ENCODE data around the gene SLC2A6. TPM values are rescaled to one million over a fixed set of nuclear protein-coding genes. Genes with fewer than 3 reads are reported as not detected.

Gene SLC2A6
- polyA plus RNA-seq, 1 donor (not counting 4 experiments of a cell fraction or from before 2014, with no cell fraction given) = 15.9 TPM

GRCh38 chr9:133456409-133456808 lies 22.5 kb downstream of the SLC2A6 start:
- Histone ChIP-seq H3K4me1 (ENCODE audit: control insufficient read depth, extremely low read depth, insufficient read depth, low read length) (peaks cover 5% of the 10 kb centered on the region), H3K4me3 (ENCODE audit: control insufficient read depth in 2 of 3, extremely low read depth in 1 of 3, insufficient read depth in 2 of 3, low read depth in 1 of 3, low read length in 3 of 3) (no peak overlapping the region), H3K9ac (ENCODE audit: control insufficient read depth, extremely low read depth, insufficient read depth, low read length) (no peak overlapping the region), H2AFZ (ENCODE audit: control insufficient read depth, low read length) (no peak overlapping the region), H3K4me2 (ENCODE audit: control insufficient read depth, extremely low read depth, insufficient read depth, low read depth, low read length) (no peak overlapping the region), H3K79me2 (ENCODE audit: control insufficient read depth, insufficient read depth, low read length) (no peaks in the 10 kb centered on the region), H3K36me3 (ENCODE audit: control insufficient read depth in 2 of 2, extremely low read depth in 1 of 2, insufficient read depth in 2 of 2, low read length in 2 of 2) (no peaks in the 10 kb centered on the region), H3K9me3 (ENCODE audit: control insufficient read depth, low read depth, low read length) (no peaks in the 10 kb centered on the region), H3K9me1 (ENCODE audit: control insufficient read depth, extremely low read depth, insufficient read depth, low read length) (peaks cover 4% of the 10 kb centered on the region), H3K27ac (ENCODE audit: control insufficient read depth, insufficient read depth, low read length) (no peak overlapping the region), H3K27me3 (ENCODE audit: control insufficient read depth, extremely low read depth, insufficient read depth, low read length) (peaks cover 7% of the 10 kb centered on the region), H4K20me1 (ENCODE audit: control insufficient read depth, extremely low read depth, insufficient read depth, low read length) (no peaks in the 10 kb centered on the region)
- DNase-seq (ENCODE audit: low read depth, low spot score) = no peak
- dilution Hi-C loops (cut with MboI; ENCODE audit: extremely low pct_ligation_motif_present, low sequenced_read_pairs) = no loop called here
- no peak for FAIRE-seq
- TF ChIP-seq EZH2 (IDR thresholded peaks at IDR 0.05; ENCODE audit: low read length) (no peak), CTCF (optimal IDR thresholded peaks at IDR 0.05 in 1 of 3, IDR thresholded peaks at IDR 0.05 in 1 of 3, conservative IDR thresholded peaks at IDR 0.05 in 1 of 3; ENCODE audit: extremely low read depth in 1 of 3, insufficient read depth in 2 of 3, low read length in 3 of 3) (peak in 1 of 3 experiments; percentile 28)

GRCh38 chr9:133455936-133456335 lies 23.0 kb downstream of the SLC2A6 start:
- Histone ChIP-seq H3K4me3 (ENCODE audit: control insufficient read depth in 2 of 3, extremely low read depth in 1 of 3, insufficient read depth in 2 of 3, low read depth in 1 of 3, low read length in 3 of 3) (no peak overlapping the region), H3K27me3 (ENCODE audit: control insufficient read depth, extremely low read depth, insufficient read depth, low read length) (peaks cover 7% of the 10 kb centered on the region), H3K27ac (ENCODE audit: control insufficient read depth, insufficient read depth, low read length) (no peak overlapping the region), H2AFZ (ENCODE audit: control insufficient read depth, low read length) (no peak overlapping the region), H3K9me1 (ENCODE audit: control insufficient read depth, extremely low read depth, insufficient read depth, low read length) (peaks cover 2% of the 10 kb centered on the region), H3K9me3 (ENCODE audit: control insufficient read depth, low read depth, low read length) (no peaks in the 10 kb centered on the region), H3K79me2 (ENCODE audit: control insufficient read depth, insufficient read depth, low read length) (no peaks in the 10 kb centered on the region), H3K4me1 (ENCODE audit: control insufficient read depth, extremely low read depth, insufficient read depth, low read length) (peaks cover 5% of the 10 kb centered on the region), H3K36me3 (ENCODE audit: control insufficient read depth in 2 of 2, extremely low read depth in 1 of 2, insufficient read depth in 2 of 2, low read length in 2 of 2) (no peaks in the 10 kb centered on the region), H3K9ac (ENCODE audit: control insufficient read depth, extremely low read depth, insufficient read depth, low read length) (no peak overlapping the region), H4K20me1 (ENCODE audit: control insufficient read depth, extremely low read depth, insufficient read depth, low read length) (no peaks in the 10 kb centered on the region), H3K4me2 (ENCODE audit: control insufficient read depth, extremely low read depth, insufficient read depth, low read depth, low read length) (no peak overlapping the region)
- FAIRE-seq (no peak), DNase-seq (ENCODE audit: low read depth, low spot score) (no peak)
- TF ChIP-seq EZH2 (IDR thresholded peaks at IDR 0.05; ENCODE audit: low read length) (no peak), CTCF (optimal IDR thresholded peaks at IDR 0.05 in 1 of 3, IDR thresholded peaks at IDR 0.05 in 1 of 3, conservative IDR thresholded peaks at IDR 0.05 in 1 of 3; ENCODE audit: extremely low read depth in 1 of 3, insufficient read depth in 2 of 3, low read length in 3 of 3) (no peak)
- dilution Hi-C loops (cut with MboI; ENCODE audit: extremely low pct_ligation_motif_present, low sequenced_read_pairs) = no loop called here

Measured in keratinocyte (primary cell).